Kidney epithelial cell (primary cell): ENCODE measurements around the gene APOA4. TPM values are rescaled to one million over a fixed set of nuclear protein-coding genes. Genes with fewer than 3 reads are reported as not detected.

Experiments
- DNase-seq: peaks from one replicate; pipeline ENCODE4 v3.0.0-alpha.2; 2010; ENCODE audit warnings: low read depth
- H3K27me3 ChIP-seq: 2 replicates; pipeline ENCODE4 v1.6.0; 2011; ENCODE audit warnings: low read length; ENCODE audit not compliant: control insufficient read depth, insufficient read depth
- H3K36me3 ChIP-seq: 2 replicates; pipeline ENCODE4 v1.5.1; 2011; ENCODE audit warnings: low read length; ENCODE audit not compliant: control insufficient read depth, insufficient read depth
- H3K4me3 ChIP-seq: 2 replicates; pipeline ENCODE4 v1.5.1; 2011; ENCODE audit warnings: low read depth, mild to moderate bottlenecking, control low read depth, low read length
- CTCF ChIP-seq: IDR thresholded peaks from 2 replicates; pipeline ENCODE4 v1.5.1; 2011; ENCODE audit warnings: mild to moderate bottlenecking, moderate library complexity, low read length, control low read depth, inconsistent platforms; ENCODE audit not compliant: insufficient read depth, poor library complexity, severe bottlenecking
- total RNA-seq: library from RNA; depleted of rRNA; stranded (reverse); fragments of >200 nt; gene quantifications from 2 replicates; pipeline ENCODE4 v1.2.3, GENCODE V29; 2015

Gene APOA4
- total RNA-seq, 1 donor from 2014 or later = not detected

- TF ChIP-seq CTCF = no peak
- Histone ChIP-seq H3K27me3 (peaks cover 2% of the 10 kb centered on the region), H3K36me3 (no peaks in the 10 kb centered on the region), H3K4me3 (no peak overlapping the region)
- DNase-seq = no peak
Observed at GRCh38 chr11:116792144-116792868, 30.8 kb downstream of the APOA4 start.

DNA sequence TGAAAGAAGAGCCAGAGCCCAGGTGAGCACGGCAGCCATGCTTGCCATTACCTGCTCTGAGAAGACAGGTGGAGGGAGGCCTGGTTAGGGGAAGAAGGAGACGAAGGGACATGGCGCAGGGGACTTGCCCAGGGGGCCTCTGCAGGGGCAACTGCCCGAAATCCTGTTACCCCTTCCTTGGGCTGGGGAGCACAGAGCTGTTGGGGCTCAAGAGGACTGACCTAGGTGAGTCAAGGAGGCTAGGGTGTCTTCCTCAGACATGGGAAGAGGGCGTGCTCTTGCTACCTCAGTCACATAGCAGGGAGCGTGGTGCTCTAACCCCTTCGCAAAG lies 31.3 kb downstream of the APOA4 start, which contains the start of gene APOA5:
Gene APOA5 (minus strand): TSS at position 67 of the 331 bp plus-strand sequence. CDS start 19 bp downstream, at position 48.
- no peak for DNase-seq
- TF ChIP-seq CTCF = no peak
- Histone ChIP-seq H3K36me3 (no peaks in the 10 kb centered on the region), H3K27me3 (peaks cover 2% of the 10 kb centered on the region), H3K4me3 (no peak within 1 kb of the TSS)

GRCh38 chr11:116791002-116791812 lies 31.9 kb downstream of the APOA4 start:
- Histone ChIP-seq H3K36me3 (no peaks in the 10 kb centered on the region), H3K27me3 (peaks cover 2% of the 10 kb centered on the region), H3K4me3 (no peak overlapping the region)
- no peak for DNase-seq
- peak; percentile 92 for TF ChIP-seq CTCF

- Histone ChIP-seq H3K4me3 (no peak overlapping the region), H3K36me3 (peaks cover 2% of the 10 kb centered on the region), H3K27me3 (peaks cover 2% of the 10 kb centered on the region)
- no peak for DNase-seq
- no peak for TF ChIP-seq CTCF
Observed at GRCh38 chr11:116790167-116791001, 32.7 kb downstream of the APOA4 start.

- TF ChIP-seq CTCF = no peak
- Histone ChIP-seq H3K27me3 (peaks cover 2% of the 10 kb centered on the region), H3K36me3 (peaks cover 3% of the 10 kb centered on the region), H3K4me3 (no peak overlapping the region)
- DNase-seq = no peak
Observed at GRCh38 chr11:116788975-116789374, 34.1 kb downstream of the APOA4 start.
